Activated CD8-positive, alpha-beta memory T cell treated with anti-CD3 and anti-CD28 coated beads, Interleukin-2, amount 10 ng/mL, durations not matched to agents 7 days and 5 days (primary cell): Measurements from ENCODE around the gene LRP11. TPM values are rescaled to one million over a fixed set of nuclear protein-coding genes. Genes with fewer than 3 reads are reported as not detected.

ENCODE experiments used
- total RNA-seq, 2 experiments: library from RNA; stranded (reverse); gene quantifications; one replicate each; pipeline ENCODE4 v1.2.3, GENCODE V29; 2021

LRP11 gene
- total RNA-seq, 2 experiments from 2014 or later, result 2.9 to 3.1 TPM

Other genes with a start within 250 kb of the LRP11 start
- gene KATNA1, start 215.6 kb downstream of the LRP11 start, total RNA-seq, result 10 to 100 TPM; 22.3 to 22.7 TPM
- 10 to 100 TPM; 28.5 to 33.1 TPM for gene LATS1, start 146.3 kb downstream of the LRP11 start, total RNA-seq
- gene NUP43, start 117.8 kb downstream of the LRP11 start, total RNA-seq, result 10 to 100 TPM; 67.7 to 75.3 TPM
- gene PCMT1, start 114.6 kb downstream of the LRP11 start, total RNA-seq, result 100 to 1,000 TPM in 1 of 2 experiments, 10 to 100 TPM in 1; 96.0 to 102 TPM
- gene RAET1E, start 33.8 kb upstream of the LRP11 start, total RNA-seq, result not detected
- gene RAET1G, start 58.8 kb upstream of the LRP11 start, total RNA-seq, result not detected
- gene ULBP2, start 77.7 kb upstream of the LRP11 start, total RNA-seq, result under 1 TPM; 0.80 to 0.99 TPM
- 1 to 10 TPM in 1 of 2 experiments, under 1 TPM in 1; 0.82 to 1.2 TPM for gene ULBP1, start 99.6 kb upstream of the LRP11 start, total RNA-seq
- gene RAET1L, start 161.2 kb upstream of the LRP11 start, total RNA-seq, result not detected
- 1 to 10 TPM; 1.4 to 2.1 TPM for gene ULBP3, start 204.8 kb upstream of the LRP11 start, total RNA-seq